ENCODE measurements around the gene SLC52A3.

The SLC52A3 gene

DNA sequence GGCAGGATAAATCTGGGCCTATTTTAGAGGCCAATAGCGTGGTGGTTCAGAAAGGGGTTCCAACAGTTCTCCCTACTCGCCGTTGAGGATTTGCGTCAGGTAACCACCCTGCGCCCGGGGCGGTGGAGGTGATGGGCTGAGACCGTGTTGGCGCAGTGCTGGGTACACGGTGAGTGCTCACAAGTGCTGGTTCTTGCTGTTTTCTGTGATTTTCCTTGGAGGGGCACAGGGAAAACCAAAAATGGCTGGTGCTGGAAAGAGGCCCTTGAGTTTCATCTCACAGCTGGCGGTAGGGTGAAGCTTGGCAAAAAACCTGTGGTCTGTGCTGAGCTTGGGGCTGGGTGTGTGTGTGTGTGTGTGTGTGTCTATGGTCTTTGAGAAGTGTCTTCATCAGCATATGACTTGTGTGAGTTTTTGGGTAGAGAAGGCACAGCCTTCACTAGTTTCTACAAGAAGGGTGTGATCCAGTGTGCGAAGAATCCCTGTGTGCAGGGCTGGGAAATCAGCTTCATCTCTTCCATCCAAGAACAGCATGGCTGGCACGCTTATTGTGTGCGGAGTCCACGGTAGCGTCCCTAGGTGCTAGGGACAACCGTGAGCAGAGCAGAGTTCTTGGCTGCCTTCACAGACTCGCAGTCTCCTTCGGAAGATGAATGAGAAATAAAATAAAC, 57.4 kb downstream of the SLC52A3 start:
- no peak overlapping the region for H3K4me3 ChIP-seq (ENCODE audit: low read depth, low read length)
- DNase-seq (ENCODE audit: low read depth), result no peak
- TF ChIP-seq, protein P1, sequence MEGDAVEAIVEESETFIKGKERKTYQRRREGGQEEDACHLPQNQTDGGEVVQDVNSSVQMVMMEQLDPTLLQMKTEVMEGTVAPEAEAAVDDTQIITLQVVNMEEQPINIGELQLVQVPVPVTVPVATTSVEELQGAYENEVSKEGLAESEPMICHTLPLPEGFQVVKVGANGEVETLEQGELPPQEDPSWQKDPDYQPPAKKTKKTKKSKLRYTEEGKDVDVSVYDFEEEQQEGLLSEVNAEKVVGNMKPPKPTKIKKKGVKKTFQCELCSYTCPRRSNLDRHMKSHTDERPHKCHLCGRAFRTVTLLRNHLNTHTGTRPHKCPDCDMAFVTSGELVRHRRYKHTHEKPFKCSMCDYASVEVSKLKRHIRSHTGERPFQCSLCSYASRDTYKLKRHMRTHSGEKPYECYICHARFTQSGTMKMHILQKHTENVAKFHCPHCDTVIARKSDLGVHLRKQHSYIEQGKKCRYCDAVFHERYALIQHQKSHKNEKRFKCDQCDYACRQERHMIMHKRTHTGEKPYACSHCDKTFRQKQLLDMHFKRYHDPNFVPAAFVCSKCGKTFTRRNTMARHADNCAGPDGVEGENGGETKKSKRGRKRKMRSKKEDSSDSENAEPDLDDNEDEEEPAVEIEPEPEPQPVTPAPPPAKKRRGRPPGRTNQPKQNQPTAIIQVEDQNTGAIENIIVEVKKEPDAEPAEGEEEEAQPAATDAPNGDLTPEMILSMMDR (IDR thresholded peaks at IDR 0.05; ENCODE audit: insufficient read depth, low read depth, low read length, missing control alignments), result no peak

Data from GM12865 (cell line).